Brain microvascular endothelial cell (primary cell): Measurements from ENCODE around the gene LCMT1.

Experiments
- DNase-seq: peaks from one replicate; pipeline ENCODE4 v3.0.0-alpha.2; 2020
- H3K27ac ChIP-seq: fragments of 250-450 bp; sonication (Bioruptor Pico); 2 replicates; pipeline ENCODE4 v1.5.1; 2020; ENCODE audit warnings: mild to moderate bottlenecking, moderate library complexity
- H3K27me3 ChIP-seq: fragments of 250-450 bp; sonication (Bioruptor Pico); replicated peaks from 2 replicates; pipeline ENCODE4 v1.5.1; 2020; ENCODE audit warnings: mild to moderate bottlenecking
- H3K36me3 ChIP-seq: fragments of 250-450 bp; sonication (Bioruptor Pico); replicated peaks from 2 replicates; pipeline ENCODE4 v1.5.1; 2020; ENCODE audit warnings: mild to moderate bottlenecking
- H3K4me3 ChIP-seq: 2 replicates; pipeline ENCODE4 v1.5.1; 2011; ENCODE audit warnings: low read depth, mild to moderate bottlenecking, control low read depth, low read length, moderate library complexity
- in situ Hi-C: cut with HindIII; loops from 2 replicates; pipeline ENCODE4 v1.10.0; 2017; ENCODE audit warnings: low sequenced_read_pairs, low pct_ligation_motif_present
- TF ChIP-seq, protein P1 (sequence below): IDR thresholded peaks from 2 replicates; pipeline ENCODE4 v1.5.1; 2011; ENCODE audit warnings: low read depth, mild to moderate bottlenecking, moderate library complexity, low read length, control low read depth, inconsistent platforms; ENCODE audit errors: missing control alignments

LCMT1 gene

DNA sequence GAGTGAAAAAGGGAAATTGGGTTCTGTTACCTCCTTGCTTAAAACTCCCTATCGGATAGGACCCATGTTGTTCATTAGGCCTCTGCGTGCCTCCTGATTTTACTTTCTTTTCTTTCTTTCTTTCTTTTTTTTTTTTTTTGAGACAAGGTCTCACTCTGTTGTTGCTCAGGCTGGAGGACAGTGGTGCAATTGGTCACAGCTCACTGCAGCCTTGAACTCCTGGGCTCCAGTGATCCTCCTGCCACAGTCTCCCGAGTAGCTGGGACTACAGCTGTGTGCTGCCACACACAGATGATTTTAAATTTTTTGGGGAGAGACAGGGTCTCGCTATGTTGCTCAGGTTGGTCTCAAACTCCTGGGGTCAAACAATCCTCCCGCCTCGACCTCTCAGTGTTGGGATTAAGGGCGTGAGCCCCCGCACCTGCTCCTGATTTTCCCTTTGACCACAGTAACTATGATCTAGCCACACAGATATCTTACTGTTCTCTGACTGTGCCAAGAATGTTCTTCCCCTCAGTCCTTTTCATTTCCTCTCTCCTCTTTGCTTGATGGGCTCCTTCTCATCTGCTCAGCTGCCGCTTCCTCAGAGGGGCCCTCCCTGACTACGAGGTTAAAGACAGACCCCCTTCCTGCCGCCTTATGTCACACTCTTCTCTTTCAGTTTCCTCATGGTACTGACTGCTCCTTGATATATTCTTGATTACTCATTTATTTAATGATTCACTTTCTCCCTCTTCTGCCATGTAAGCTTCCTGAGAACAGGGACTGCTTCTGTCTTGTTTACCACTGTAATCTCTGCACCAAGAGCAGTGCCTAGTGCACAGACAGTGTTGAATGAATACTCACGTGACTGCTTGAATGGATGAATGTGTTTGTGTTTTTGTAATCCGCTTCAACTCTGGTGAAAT lies 44.3 kb downstream of the LCMT1 start:
- DNase-seq, result no peak
- no peak overlapping the region for H3K4me3 ChIP-seq
- peak overlapping the region; percentile 26 for H3K27ac ChIP-seq
- in situ Hi-C loops, result no loop called here
- H3K27me3 ChIP-seq, result no peaks in the 10 kb centered on the region
- H3K36me3 ChIP-seq, result peaks cover 7% of the 10 kb centered on the region
- TF ChIP-seq, protein P1, sequence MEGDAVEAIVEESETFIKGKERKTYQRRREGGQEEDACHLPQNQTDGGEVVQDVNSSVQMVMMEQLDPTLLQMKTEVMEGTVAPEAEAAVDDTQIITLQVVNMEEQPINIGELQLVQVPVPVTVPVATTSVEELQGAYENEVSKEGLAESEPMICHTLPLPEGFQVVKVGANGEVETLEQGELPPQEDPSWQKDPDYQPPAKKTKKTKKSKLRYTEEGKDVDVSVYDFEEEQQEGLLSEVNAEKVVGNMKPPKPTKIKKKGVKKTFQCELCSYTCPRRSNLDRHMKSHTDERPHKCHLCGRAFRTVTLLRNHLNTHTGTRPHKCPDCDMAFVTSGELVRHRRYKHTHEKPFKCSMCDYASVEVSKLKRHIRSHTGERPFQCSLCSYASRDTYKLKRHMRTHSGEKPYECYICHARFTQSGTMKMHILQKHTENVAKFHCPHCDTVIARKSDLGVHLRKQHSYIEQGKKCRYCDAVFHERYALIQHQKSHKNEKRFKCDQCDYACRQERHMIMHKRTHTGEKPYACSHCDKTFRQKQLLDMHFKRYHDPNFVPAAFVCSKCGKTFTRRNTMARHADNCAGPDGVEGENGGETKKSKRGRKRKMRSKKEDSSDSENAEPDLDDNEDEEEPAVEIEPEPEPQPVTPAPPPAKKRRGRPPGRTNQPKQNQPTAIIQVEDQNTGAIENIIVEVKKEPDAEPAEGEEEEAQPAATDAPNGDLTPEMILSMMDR, result no peak

DNA sequence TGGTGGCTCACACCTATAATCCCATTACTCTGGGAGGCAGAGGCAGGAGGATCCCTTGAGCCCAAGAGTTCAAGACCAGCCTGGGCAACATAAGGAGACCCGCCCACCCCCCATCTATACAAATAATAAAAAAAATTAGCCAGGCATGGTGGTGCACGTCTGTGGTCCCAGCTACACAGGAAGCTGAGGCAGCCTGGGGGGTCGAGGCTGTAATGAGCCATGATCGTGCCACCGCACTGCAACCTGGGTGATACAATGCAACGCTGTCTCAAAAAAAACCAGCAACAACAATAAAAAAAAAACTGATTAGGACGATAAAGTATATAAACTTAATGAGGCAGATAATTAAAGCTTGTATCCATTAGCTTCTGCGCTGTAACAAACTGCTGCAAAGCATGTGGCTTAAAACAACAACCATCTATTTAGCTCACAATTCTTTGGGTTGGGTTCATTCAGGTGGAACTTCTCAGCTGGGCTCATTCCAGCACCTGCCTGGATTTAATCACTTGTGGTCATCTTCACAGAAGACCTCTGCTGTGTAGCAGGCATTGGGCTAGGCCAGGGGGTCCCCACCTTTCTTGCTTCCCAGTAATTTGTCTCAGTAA lies 45.8 kb downstream of the LCMT1 start:
- TF ChIP-seq, protein P1, result no peak
- Histone ChIP-seq H3K27me3 (no peaks in the 10 kb centered on the region), H3K27ac (no peak overlapping the region), H3K4me3 (no peak overlapping the region), H3K36me3 (peaks cover 12% of the 10 kb centered on the region)
- in situ Hi-C loops, result no loop called here
- DNase-seq, result no peak

DNA sequence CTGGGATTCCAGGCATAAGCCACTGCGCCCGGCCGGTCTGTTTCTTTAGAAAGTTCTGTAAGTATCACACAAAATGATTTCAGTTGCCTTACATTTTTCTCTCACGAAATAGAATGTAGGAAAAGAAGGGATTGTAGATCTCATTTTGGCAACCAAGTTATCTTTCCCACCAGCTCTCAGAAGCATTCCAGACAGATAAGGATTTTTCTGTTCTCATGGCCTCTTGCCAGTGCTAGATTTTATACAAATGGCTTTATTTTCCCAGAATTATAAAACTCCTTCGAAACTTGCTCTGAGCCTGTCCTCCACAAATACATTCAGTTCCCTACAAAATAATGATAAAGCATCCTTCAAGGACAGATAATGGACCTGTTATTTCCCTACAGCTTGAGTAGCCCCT lies 46.9 kb downstream of the LCMT1 start:
- no peaks in the 10 kb centered on the region for H3K27me3 ChIP-seq
- H3K4me3 ChIP-seq, result no peak overlapping the region
- H3K27ac ChIP-seq, result no peak overlapping the region
- in situ Hi-C loops, result no loop called here
- TF ChIP-seq, protein P1, result no peak
- peaks cover 12% of the 10 kb centered on the region for H3K36me3 ChIP-seq
- no peak for DNase-seq

DNA sequence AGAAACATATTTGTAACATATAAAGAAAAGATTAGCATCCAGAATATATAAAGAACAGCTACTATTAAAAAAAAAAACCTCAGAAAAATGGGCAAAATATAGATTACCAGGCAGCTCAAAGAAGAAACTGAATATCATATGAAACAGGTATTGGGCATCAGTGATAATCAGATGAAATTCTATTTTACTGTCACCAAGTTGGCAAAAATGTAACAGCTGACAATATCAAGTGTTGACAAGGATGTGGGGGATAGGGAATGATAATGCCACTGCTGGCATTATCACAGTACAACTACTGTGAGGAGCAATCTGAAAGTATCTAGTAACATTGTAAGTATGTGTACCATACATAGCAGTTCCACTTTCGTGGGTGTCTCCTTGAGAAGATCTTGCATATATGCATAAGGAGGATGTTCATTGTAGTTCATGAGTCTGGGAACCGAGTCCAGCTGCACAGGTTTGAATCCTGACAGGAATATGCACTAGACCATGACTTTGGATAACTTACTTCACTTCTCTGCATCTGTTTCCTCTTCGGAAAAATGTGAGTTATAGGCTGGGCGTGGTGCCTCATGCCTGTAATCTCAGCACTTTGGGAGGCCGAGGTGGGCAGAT lies 50.3 kb downstream of the LCMT1 start:
- no peaks in the 10 kb centered on the region for H3K27me3 ChIP-seq
- TF ChIP-seq, protein P1, result no peak
- DNase-seq, result no peak
- no peak overlapping the region for H3K4me3 ChIP-seq
- H3K27ac ChIP-seq, result no peak overlapping the region
- in situ Hi-C loops, result no loop called here
- H3K36me3 ChIP-seq, result peaks cover 21% of the 10 kb centered on the region

DNA sequence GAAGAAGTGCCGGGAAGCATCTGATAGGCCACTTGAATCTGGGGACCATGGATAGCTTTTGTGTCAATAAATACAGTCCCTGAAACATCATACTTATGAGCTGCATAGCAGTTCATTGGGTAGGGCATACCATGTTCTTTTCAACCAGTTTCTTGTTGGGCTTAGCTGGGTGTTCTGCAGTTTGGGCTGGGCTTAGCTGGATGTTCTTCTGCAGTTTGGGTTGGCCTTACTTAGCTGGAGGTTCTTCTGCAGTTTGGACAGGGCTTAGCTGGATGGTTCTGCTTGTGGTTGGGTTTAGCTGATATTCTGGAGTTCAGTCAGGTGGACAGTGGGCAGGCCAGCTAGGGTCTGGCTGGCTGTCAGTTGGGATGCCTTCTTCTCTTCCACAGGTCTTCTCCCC lies 52.1 kb downstream of the LCMT1 start:
- DNase-seq, result no peak
- Histone ChIP-seq H3K27ac (no peak overlapping the region), H3K4me3 (no peak overlapping the region), H3K36me3 (peaks cover 34% of the 10 kb centered on the region), H3K27me3 (no peaks in the 10 kb centered on the region)
- in situ Hi-C loops, result no loop called here
- TF ChIP-seq, protein P1, result no peak
